ENCODE results near the gene ITIH6. TPM values are rescaled to one million over a fixed set of nuclear protein-coding genes. Genes with fewer than 3 reads are reported as not detected.
"Not testable (repeated sequence)": the region's sequence is repeated elsewhere in the genome, so short reads cannot be mapped to it uniquely, and the experiment has no call there.

ITIH6 gene
- total and polyA plus RNA-seq, 4 donors, result 0.20 TPM; not detected in 3

GRCh38 chrX:54785901-54786300, 12.2 kb downstream of the ITIH6 start:
- Histone ChIP-seq H3K9ac (ENCODE audit: insufficient read depth in 1 of 2, low read length in 2 of 2) (no peak overlapping the region), H3K27ac (ENCODE audit: low read depth in 1 of 2, low read length in 1 of 2) (no peak overlapping the region), H3K4me1 (ENCODE audit: control insufficient read depth in 5 of 5, insufficient read depth in 5 of 5, low read length in 5 of 5) (no peaks in the 10 kb centered on the region), H3K4me3 (no peak overlapping the region), H3K9me3 (ENCODE audit: control insufficient read depth in 4 of 4, insufficient read depth in 3 of 4, low read length in 3 of 4) (no peaks in the 10 kb centered on the region), H3K36me3 (ENCODE audit: control insufficient read depth in 4 of 4, insufficient read depth in 4 of 4, low read length in 4 of 4) (no peaks in the 10 kb centered on the region), H3K27me3 (ENCODE audit: control insufficient read depth in 3 of 3, insufficient read depth in 3 of 3, low read length in 2 of 3) (no peaks in the 10 kb centered on the region)
- whole genome bisulfite sequencing, 2 donors, result 33 to 52% methylated on average over 4 of the region's 4 CpGs
- no peak for TF ChIP-seq CTCF (IDR thresholded peaks at IDR 0.05; ENCODE audit: control extremely low read depth, extremely low read depth)
- no peak for ATAC-seq (ENCODE audit: insufficient read depth, low FRiP score)
- DNase-seq, result no peak

GRCh38 chrX:54776987-54777672, 20.9 kb downstream of the ITIH6 start:
- no peaks in the 10 kb centered on the region for H3K27me3 ChIP-seq (ENCODE audit: control insufficient read depth in 3 of 3, insufficient read depth in 3 of 3, low read length in 2 of 3)
- no peak overlapping the region for H3K9ac ChIP-seq (ENCODE audit: insufficient read depth in 1 of 2, low read length in 2 of 2)
- peaks cover 0 to 4% (median 0%) of the 10 kb centered on the region in 4 donors for H3K9me3 ChIP-seq (ENCODE audit: control insufficient read depth in 4 of 4, insufficient read depth in 3 of 4, low read length in 3 of 4)
- no peaks in the 10 kb centered on the region for H3K36me3 ChIP-seq (ENCODE audit: control insufficient read depth in 4 of 4, insufficient read depth in 4 of 4, low read length in 4 of 4)
- ATAC-seq (ENCODE audit: insufficient read depth, low FRiP score) (no peak), DNase-seq (no peak)
- no peak overlapping the region for H3K4me3 ChIP-seq
- peaks cover 0 to 25% (median 7%) of the 10 kb centered on the region in 5 donors for H3K4me1 ChIP-seq (ENCODE audit: control insufficient read depth in 5 of 5, insufficient read depth in 5 of 5, low read length in 5 of 5)
- 75 to 80% methylated on average over 6 of the region's 6 CpGs for WGBS, 2 donors
- no peak overlapping the region for H3K27ac ChIP-seq (ENCODE audit: low read depth in 1 of 2, low read length in 1 of 2)
- TF ChIP-seq CTCF (IDR thresholded peaks at IDR 0.05; ENCODE audit: control extremely low read depth, extremely low read depth), result no peak

GRCh38 chrX:54776061-54776460, 22.0 kb downstream of the ITIH6 start:
- Histone ChIP-seq H3K4me3 (no peak overlapping the region), H3K27me3 (ENCODE audit: control insufficient read depth in 3 of 3, insufficient read depth in 3 of 3, low read length in 2 of 3) (no peaks in the 10 kb centered on the region), H3K9me3 (ENCODE audit: control insufficient read depth in 4 of 4, insufficient read depth in 3 of 4, low read length in 3 of 4) (peaks cover 0 to 4% (median 0%) of the 10 kb centered on the region in 4 donors), H3K4me1 (ENCODE audit: control insufficient read depth in 5 of 5, insufficient read depth in 5 of 5, low read length in 5 of 5) (peaks cover 0 to 25% (median 7%) of the 10 kb centered on the region in 5 donors), H3K9ac (ENCODE audit: insufficient read depth in 1 of 2, low read length in 2 of 2) (no peak overlapping the region), H3K36me3 (ENCODE audit: control insufficient read depth in 4 of 4, insufficient read depth in 4 of 4, low read length in 4 of 4) (no peaks in the 10 kb centered on the region), H3K27ac (ENCODE audit: low read depth in 1 of 2, low read length in 1 of 2) (no peak overlapping the region)
- 66 to 79% methylated on average over 6 of the region's 6 CpGs for WGBS, 2 donors
- peak in 1 of 3 donors; percentile 19 for DNase-seq
- no peak for ATAC-seq (ENCODE audit: insufficient read depth, low FRiP score)
- TF ChIP-seq CTCF (IDR thresholded peaks at IDR 0.05; ENCODE audit: control extremely low read depth, extremely low read depth), result no peak

- peak overlapping the region in 1 of 2 donors; percentile 38 for H3K9ac ChIP-seq (ENCODE audit: insufficient read depth in 1 of 2, low read length in 2 of 2)
- H3K9me3 ChIP-seq (ENCODE audit: control insufficient read depth in 4 of 4, insufficient read depth in 3 of 4, low read length in 3 of 4); H3K4me3 ChIP-seq; H3K27me3 ChIP-seq (ENCODE audit: control insufficient read depth in 3 of 3, insufficient read depth in 3 of 3, low read length in 2 of 3); ATAC-seq (ENCODE audit: insufficient read depth, low FRiP score); H3K27ac ChIP-seq (ENCODE audit: low read depth in 1 of 2, low read length in 1 of 2); H3K36me3 ChIP-seq (ENCODE audit: control insufficient read depth in 4 of 4, insufficient read depth in 4 of 4, low read length in 4 of 4): not testable (repeated sequence)
- H3K4me1 ChIP-seq (ENCODE audit: control insufficient read depth in 5 of 5, insufficient read depth in 5 of 5, low read length in 5 of 5), result peaks cover 0 to 25% (median 7%) of the 10 kb centered on the region in 5 donors
- DNase-seq, result peak; percentile 81 to 86 (median 82)
- WGBS, 2 donors, result 57 to 73% methylated on average over 1 of the region's 2 CpGs
Measured at GRCh38 chrX:54774391-54775094, 23.5 kb downstream of the ITIH6 start.
